GM12878 (cell line): Measurements from ENCODE around the gene EXOSC10. TPM values are rescaled to one million over a fixed set of nuclear protein-coding genes. Genes with fewer than 3 reads are reported as not detected.
A peak's percentile ranks its signal among the peaks of the same experiment; 100 is the strongest.

Source experiments
- ATF3 ChIP-seq: IDR thresholded peaks from 2 replicates; pipeline ENCODE4 v1.6.1; 2011; ENCODE audit warnings: low read depth, mild to moderate bottlenecking, low read length, moderate library complexity, borderline replicate concordance; ENCODE audit errors: extremely low read depth
- BRCA1 ChIP-seq: IDR thresholded peaks from 2 replicates; pipeline ENCODE4 v1.6.1; 2011; ENCODE audit warnings: low read depth, low read length, improper control_type of control experiment
- E2F4 ChIP-seq: IDR thresholded peaks from 2 replicates; pipeline ENCODE4 v1.6.1; 2012; ENCODE audit warnings: low read depth, low read length, improper control_type of control experiment
- EGR1 ChIP-seq, 2 experiments: IDR thresholded peaks; 1 replicate in 1 of 2; 2 replicates in 1 of 2; pipeline ENCODE4 v1.6.1; 2011 to 2012; ENCODE audit warnings: low read depth in 2 of 2, low read length in 2 of 2, borderline replicate concordance in 1 of 2, mild to moderate bottlenecking in 1 of 2, moderate library complexity in 1 of 2
- FOS ChIP-seq: IDR thresholded peaks from 3 replicates; pipeline ENCODE4 v1.6.1; 2011; ENCODE audit warnings: borderline replicate concordance; ENCODE audit not compliant: insufficient read length; ENCODE audit errors: extremely low read depth
- FOXK2 ChIP-seq: fragments of 450-650 bp; IDR thresholded peaks from 2 replicates; pipeline ENCODE4 v1.6.1; 2017; ENCODE audit warnings: mild to moderate bottlenecking, moderate library complexity
- MXI1 ChIP-seq: fragments of 150-350 bp; IDR thresholded peaks from 2 replicates; pipeline ENCODE4 v1.6.1; 2011; ENCODE audit warnings: low read depth, mild to moderate bottlenecking, inconsistent platforms, low read length, improper control_type of control experiment
- SMARCA5 ChIP-seq: fragments of 450-650 bp; IDR thresholded peaks from 2 replicates; pipeline ENCODE4 v1.6.1; 2017; ENCODE audit warnings: mild to moderate bottlenecking
- STAT3 ChIP-seq: IDR thresholded peaks from 2 replicates; pipeline ENCODE4 v1.6.1; 2011; ENCODE audit warnings: low read depth, low read length, improper control_type of control experiment
- TCF12 ChIP-seq: IDR thresholded peaks from 2 replicates; pipeline ENCODE4 v1.6.1; 2011; ENCODE audit warnings: low read depth, mild to moderate bottlenecking, low read length
- polyA plus RNA-seq, 11 experiments: library from polyadenylated mRNA; depleted of rRNA in 4 of 11; unstranded in 6 of 11; stranded (reverse) in 5 of 11; fragments of >200 nt; fragmentation: Nextera tagmentation in 4 of 11; fragmentation: Illumina TruSeq in 1 of 11; extraction: Ambion mirVana in 4 of 11; extraction: Trizol in 1 of 11; gene quantifications; 1 replicate in 1 of 11; 2 replicates in 10 of 11; pipeline versions ENCODE4 v1.2.1 to v1.2.3, GENCODE V29; 2011 to 2016; ENCODE audit warnings: inconsistent platforms in 2 of 11, missing spikeins in 2 of 11, low read depth in 1 of 11
- total RNA-seq, 4 experiments: library from RNA; depleted of rRNA in 3 of 4; stranded (reverse); fragments of >200 nt in 3 of 4; fragmentation: Illumina TruSeq in 1 of 4; extraction: Trizol in 1 of 4; gene quantifications; 2 replicates each; pipeline versions ENCODE4 v1.2.1 to v1.2.3, GENCODE V29; 2013 to 2021

The EXOSC10 gene
- total and polyA plus RNA-seq, 10 of the 15 experiments (the other 5 are each of a cell fraction or from before 2014, with no cell fraction given): 16.2 to 86.5 (median 66.4) TPM

GRCh38 chr1:11062965-11063401 is 36.7 kb downstream of the EXOSC10 start (continued):
- TF ChIP-seq E2F4 (no peak), FOS (no peak), SMARCA5 (no peak), EGR1 (IDR thresholded peaks at IDR 0.05; ENCODE audit: borderline replicate concordance in 1 of 2, low read depth in 2 of 2, low read length in 2 of 2) (no peak), ATF3 (no peak), FOXK2 (no peak; the same call in 1 of the 2 replicates), MXI1 (peak; percentile 93), TCF12 (peak; percentile 85), STAT3 (peak; percentile 74; the same call in 1 of the 2 replicates), BRCA1 (no peak)
